Testis (tissue), 3 donors: ENCODE results near the gene PYROXD2. TPM values are rescaled to one million over a fixed set of nuclear protein-coding genes. Genes with fewer than 3 reads are reported as not detected.

Source experiments
- DNase-seq: peaks from one replicate; pipeline ENCODE4 v3.0.0-alpha.2; 2019
- H3K27ac ChIP-seq, 2 donors: fragments of 200-600 bp; sonication (generic); one replicate each; pipeline ENCODE4 v1.5.1; 2019
- H3K27me3 ChIP-seq: fragments of 200-600 bp; sonication (generic); one replicate; pipeline ENCODE4 v1.5.1; 2019
- H3K36me3 ChIP-seq: fragments of 200-600 bp; sonication (generic); one replicate; pipeline ENCODE4 v1.5.1; 2017; ENCODE audit warnings: low read depth; ENCODE audit errors: missing control alignments
- H3K4me1 ChIP-seq: fragments of 200-600 bp; sonication (generic); one replicate; pipeline ENCODE4 v1.5.1; 2019
- H3K4me3 ChIP-seq, 2 donors: fragments of 200-600 bp; sonication (generic); one replicate each; pipeline ENCODE4 v1.5.1; 2017 to 2019
- H3K9me3 ChIP-seq: fragments of 200-600 bp; sonication (generic); one replicate; pipeline ENCODE4 v1.5.1; 2017
- POLR2A ChIP-seq: fragments of 450-650 bp; IDR thresholded peaks from one replicate; pipeline ENCODE4 v1.6.1; 2017; ENCODE audit warnings: antibody characterized with exemption, mild to moderate bottlenecking, moderate library complexity
- WGBS, 2 donors: methylation state at CpG; one replicate each; pipeline ENCODE4 v1.1.5; 2018; 5-methylcytosine and 5-hydroxymethylcytosine counted together
- intact Hi-C: fragments of 100-400 bp; cut with DNase I; formaldehyde crosslinking; loops from one replicate; pipeline ENCODE4 v1.15.1; 2023; ENCODE audit warnings: low total_unique reads
- polyA plus RNA-seq: library from polyadenylated mRNA; stranded (reverse); fragments of 350-450 nt; fragmentation: Illumina TruSeq; extraction: RNeasy Lipid Tissue Mini Kit (QIAGEN cat#74804); gene quantifications from one replicate; pipeline ENCODE4 v1.2.3, GENCODE V29; 2014; ENCODE audit warnings: low read depth, low replicate concordance; ENCODE audit not compliant: insufficient read depth
- total RNA-seq, 2 donors: library from RNA; depleted of rRNA; stranded (reverse); fragments of >200 nt; gene quantifications; one replicate each; pipeline ENCODE4 v1.2.3, GENCODE V29; 2016
- TF ChIP-seq, protein P1 (sequence below), 3 experiments: fragments of 450-650 bp in 2 of 3; fragments of 200-600 bp in 1 of 3; sonication (generic) in 1 of 3; IDR thresholded peaks; one replicate each; pipeline ENCODE4 v1.5.1; 2016 to 2019; ENCODE audit warnings: antibody characterized with exemption in 3 of 3, mild to moderate bottlenecking in 2 of 3, moderate library complexity in 1 of 3

The PYROXD2 gene
- total and polyA plus RNA-seq, 3 donors from 2014 or later: 10.2 to 20.2 (median 13.0) TPM

DNA sequence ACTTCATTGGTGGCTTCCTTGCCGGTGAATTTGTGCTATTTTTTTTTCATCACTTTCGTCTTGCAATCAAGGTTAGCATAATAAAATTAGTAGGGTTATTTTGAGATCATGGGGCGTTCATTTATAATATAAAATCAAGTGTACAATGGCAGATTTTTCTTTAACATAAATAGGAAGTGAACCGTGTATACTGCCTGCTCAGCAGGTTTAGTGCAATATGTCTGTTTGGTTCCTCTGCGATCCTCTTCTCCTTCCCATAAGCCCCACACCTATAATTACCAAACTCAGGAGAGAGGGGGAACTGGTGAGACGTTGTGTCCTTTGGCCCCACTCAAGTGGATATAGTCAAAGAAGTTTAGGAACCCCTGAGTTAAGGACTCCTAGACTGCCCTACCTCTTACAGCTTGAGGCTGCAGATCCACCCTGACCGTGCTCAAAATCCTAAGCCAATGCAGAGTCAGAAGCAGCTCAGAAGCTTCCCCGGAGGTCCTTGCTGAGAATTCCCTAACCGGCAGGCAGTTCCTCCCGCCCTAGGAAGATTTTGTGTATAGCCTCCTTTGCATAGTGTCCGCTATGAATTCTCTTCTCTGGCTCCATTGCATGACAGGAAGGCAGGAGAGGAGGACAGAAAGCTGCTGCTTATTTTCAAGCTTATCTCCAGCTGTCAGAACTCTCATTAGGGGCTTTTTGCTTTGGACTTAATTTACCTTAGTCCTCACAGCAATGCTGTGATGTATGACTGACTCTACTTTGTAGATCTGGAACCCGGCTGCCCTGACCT lies 41.5 kb downstream of the PYROXD2 start:
- Histone ChIP-seq H3K27me3 (no peaks in the 10 kb centered on the region), H3K36me3 (no peaks in the 10 kb centered on the region), H3K27ac (no peak overlapping the region), H3K4me1 (no peaks in the 10 kb centered on the region), H3K4me3 (no peak overlapping the region), H3K9me3 (no peaks in the 10 kb centered on the region)
- intact Hi-C loops: no loop called here
- TF ChIP-seq POLR2A: no peak
- TF ChIP-seq, protein P1, sequence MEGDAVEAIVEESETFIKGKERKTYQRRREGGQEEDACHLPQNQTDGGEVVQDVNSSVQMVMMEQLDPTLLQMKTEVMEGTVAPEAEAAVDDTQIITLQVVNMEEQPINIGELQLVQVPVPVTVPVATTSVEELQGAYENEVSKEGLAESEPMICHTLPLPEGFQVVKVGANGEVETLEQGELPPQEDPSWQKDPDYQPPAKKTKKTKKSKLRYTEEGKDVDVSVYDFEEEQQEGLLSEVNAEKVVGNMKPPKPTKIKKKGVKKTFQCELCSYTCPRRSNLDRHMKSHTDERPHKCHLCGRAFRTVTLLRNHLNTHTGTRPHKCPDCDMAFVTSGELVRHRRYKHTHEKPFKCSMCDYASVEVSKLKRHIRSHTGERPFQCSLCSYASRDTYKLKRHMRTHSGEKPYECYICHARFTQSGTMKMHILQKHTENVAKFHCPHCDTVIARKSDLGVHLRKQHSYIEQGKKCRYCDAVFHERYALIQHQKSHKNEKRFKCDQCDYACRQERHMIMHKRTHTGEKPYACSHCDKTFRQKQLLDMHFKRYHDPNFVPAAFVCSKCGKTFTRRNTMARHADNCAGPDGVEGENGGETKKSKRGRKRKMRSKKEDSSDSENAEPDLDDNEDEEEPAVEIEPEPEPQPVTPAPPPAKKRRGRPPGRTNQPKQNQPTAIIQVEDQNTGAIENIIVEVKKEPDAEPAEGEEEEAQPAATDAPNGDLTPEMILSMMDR (IDR thresholded peaks at IDR 0.05): no peak
- DNase-seq: no peak
- WGBS, 2 donors: 65 to 68% methylated on average over 12 of the region's 12 CpGs

DNA sequence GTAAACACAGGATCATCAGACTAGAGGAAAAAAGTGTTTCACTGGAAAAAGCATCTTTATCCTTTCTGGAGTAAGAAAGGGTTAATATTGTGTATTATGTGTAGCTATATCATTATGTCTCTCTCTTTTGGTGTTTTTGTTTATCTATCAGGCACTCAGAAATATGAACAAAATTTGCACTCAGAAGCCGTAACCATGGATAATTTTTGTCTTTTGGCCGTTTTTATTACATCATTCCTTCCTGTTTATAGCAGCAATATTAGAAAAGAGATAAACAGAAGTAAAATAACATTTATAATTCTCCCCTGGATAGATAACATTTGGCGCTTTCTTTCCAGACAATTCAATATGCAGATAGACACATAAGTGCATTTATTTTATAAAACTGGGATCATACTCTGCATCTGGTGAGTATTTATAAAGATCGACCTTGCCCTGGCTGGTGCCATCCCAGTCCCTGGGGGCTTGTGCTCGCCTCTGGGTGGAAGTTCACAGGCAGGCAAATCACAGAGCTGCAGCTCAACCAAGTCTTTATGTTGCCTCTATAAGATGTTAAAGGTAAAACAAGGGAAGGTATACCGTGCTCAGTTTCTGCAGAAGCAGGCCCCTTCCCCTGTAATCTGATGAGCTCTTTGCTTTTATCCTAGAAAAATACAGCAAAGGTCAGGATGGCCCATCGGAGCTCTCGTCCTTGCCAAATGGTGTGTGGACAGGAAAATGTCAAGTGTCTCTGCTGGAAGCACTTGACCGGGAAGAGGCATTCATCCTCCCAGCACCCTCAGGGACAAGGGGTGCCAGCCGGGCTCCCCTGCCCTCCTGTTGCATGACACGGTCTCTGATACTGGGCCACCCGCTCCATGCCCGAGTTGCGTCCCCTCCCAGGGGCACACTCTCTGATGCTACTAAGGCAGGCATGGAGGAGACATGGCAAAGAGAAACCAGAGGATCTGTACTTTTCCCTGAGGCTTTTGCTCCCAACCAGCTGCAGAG lies 43.9 kb downstream of the PYROXD2 start:
- WGBS, 2 donors: 78 to 81% methylated on average over 14 of the region's 14 CpGs
- no peak for DNase-seq
- H3K4me1 ChIP-seq: no peaks in the 10 kb centered on the region

DNA sequence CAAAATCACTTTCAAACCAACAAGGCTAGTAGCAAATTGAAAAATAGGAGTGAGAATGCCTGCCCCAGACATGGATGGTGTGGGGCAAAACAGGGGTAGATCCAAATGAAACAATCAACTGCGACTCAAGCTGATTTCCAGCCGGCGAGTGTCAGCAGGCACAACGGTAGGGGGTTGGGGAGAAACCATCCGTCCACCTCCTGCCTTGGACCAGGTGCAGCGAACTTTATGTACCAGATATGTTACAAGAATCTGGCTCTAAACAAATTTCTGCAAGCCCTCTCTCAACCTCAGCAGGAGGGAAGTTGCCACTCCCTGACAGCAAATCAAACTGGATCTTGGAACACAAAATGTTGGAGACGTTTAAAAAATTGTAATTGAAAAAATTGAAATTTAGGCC lies 45.2 kb downstream of the PYROXD2 start:
- no peaks in the 10 kb centered on the region for H3K36me3 ChIP-seq
- WGBS, 2 donors: 86% methylated on average over 7 of the region's 7 CpGs
- H3K27ac ChIP-seq: no peak overlapping the region
- no peak for DNase-seq
- intact Hi-C loops: no loop called here
- H3K9me3 ChIP-seq: no peaks in the 10 kb centered on the region
- TF ChIP-seq POLR2A: no peak
- H3K4me1 ChIP-seq: no peaks in the 10 kb centered on the region
- H3K4me3 ChIP-seq: no peak overlapping the region
- H3K27me3 ChIP-seq: no peaks in the 10 kb centered on the region

More for the DNA sequence above, 43.9 kb downstream of the PYROXD2 start:
- Histone ChIP-seq H3K27ac (no peak overlapping the region), H3K27me3 (no peaks in the 10 kb centered on the region), H3K36me3 (no peaks in the 10 kb centered on the region), H3K9me3 (no peaks in the 10 kb centered on the region), H3K4me3 (no peak overlapping the region)
- intact Hi-C loops: no loop called here
- TF ChIP-seq, protein P1 (IDR thresholded peaks at IDR 0.05): no peak
- no peak for TF ChIP-seq POLR2A

DNA sequence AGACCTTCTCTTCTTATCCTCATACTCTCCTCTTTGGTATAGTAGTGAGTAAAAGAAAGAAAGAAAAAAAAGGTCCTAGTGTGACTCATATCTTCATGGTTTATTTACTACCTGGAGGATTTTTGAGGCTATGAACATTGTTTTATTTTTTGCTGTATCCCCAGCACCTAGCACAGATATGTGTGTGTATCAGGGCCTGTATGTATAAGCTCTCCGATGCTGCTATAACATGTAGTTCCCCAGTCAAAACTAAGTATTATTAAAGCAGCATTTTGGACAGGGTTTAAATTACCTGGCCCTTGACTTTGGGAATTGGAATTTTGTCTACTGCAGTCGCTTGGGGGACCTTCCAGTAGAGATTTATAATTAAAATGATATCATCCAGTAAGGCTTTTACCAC lies 46.3 kb downstream of the PYROXD2 start:
- Histone ChIP-seq H3K4me1 (no peaks in the 10 kb centered on the region), H3K27ac (no peak overlapping the region), H3K4me3 (no peak overlapping the region), H3K27me3 (no peaks in the 10 kb centered on the region), H3K9me3 (no peaks in the 10 kb centered on the region), H3K36me3 (no peaks in the 10 kb centered on the region)
- intact Hi-C loops: no loop called here
- no peak for DNase-seq
- 95 to 97% methylated on average over 2 of the region's 2 CpGs for WGBS, 2 donors
- TF ChIP-seq POLR2A: no peak
- TF ChIP-seq, protein P1 (IDR thresholded peaks at IDR 0.05): no peak
